Stimulated activated CD8-positive, alpha-beta memory T cell treated with anti-CD3 and anti-CD28 coated beads, Interleukin-12 subunit alpha, Interleukin-12 subunit beta, amount 100 ng/mL, for 24 hours (primary cell): Measurements from ENCODE around the gene CELA1.

Experiments
- DNase-seq: peaks from one replicate; pipeline ENCODE4 v3.0.0-alpha.2; 2020; ENCODE audit errors: extremely low read depth

The CELA1 gene

DNA sequence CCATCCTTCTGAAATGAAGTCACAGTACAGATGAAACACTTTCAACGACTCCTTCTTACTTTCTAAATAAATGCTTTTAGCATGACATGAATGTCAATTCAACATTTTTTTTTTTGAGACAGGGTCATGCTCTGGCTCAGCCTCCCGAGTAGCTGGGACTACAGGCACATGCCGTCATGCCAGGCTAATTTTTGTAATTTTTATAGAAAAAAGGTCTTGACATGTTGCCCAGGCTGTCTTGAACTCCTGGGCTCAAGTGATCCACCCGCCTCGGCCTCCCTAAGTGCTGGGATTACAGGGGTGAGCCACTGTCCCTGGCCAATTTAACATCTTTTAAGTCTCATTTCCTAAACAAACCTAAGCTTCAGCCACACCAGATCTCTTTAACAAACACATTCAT is 28.4 kb upstream of the CELA1 start:
- no peak for DNase-seq

DNA sequence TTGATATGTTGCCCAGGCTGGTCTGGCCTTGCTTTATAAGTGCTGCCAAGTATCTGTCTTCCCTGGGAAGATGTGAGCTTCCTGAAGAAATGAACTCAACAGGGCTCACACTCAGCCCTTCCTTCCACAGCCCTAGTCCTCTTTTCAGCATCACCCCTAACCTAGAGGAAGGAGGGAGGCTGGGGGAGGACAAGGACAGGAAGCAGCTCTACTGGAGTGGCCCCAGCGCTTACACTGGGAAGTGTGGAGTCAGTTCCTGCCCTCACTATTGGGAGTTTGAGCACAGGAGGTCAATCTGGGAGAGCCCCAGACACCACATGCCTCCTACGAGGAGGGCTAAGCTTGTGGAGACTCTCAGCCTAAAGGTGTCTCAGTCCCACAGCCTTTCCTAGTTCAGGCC is 27.9 kb upstream of the CELA1 start:
- DNase-seq, result no peak

DNA sequence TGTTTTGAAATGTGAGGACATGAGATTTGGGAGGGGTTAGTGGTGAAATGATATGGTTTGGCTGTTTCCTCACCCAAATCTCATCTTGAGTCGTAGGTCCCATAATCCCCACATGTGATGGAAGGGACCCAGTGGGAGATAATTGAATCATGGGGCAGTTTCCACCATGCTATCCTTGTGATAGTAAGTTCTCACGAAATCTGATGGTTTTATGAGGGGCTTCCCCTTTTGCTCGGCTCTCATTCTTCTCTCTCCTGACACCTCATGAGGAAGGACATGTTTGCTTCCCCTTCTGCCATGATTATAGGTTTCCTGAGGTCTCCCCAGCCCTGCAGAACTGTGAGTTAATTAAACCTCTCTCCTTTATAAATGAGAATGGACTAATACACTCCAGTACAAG is 26.7 kb upstream of the CELA1 start:
- DNase-seq, result no peak

DNA sequence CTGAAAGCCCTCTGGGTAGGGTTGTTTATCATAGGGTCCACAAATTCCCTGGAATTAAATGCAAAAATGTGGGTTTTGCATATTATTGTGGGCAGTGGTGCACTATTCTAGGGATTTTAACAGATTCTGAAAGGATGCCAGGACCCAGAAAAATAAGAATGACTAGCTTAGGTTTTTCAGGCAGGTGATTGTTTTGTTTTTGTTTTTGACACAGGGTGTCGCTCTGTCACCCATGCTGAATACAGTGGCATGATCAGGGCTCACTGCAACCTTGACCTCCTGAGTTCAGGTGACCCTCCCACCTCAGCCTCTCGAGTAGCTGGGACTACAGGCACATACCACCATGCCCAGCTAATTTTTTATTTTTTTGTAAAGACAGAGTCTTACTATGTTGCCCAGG is 25.5 kb upstream of the CELA1 start:
- DNase-seq, result no peak

DNA sequence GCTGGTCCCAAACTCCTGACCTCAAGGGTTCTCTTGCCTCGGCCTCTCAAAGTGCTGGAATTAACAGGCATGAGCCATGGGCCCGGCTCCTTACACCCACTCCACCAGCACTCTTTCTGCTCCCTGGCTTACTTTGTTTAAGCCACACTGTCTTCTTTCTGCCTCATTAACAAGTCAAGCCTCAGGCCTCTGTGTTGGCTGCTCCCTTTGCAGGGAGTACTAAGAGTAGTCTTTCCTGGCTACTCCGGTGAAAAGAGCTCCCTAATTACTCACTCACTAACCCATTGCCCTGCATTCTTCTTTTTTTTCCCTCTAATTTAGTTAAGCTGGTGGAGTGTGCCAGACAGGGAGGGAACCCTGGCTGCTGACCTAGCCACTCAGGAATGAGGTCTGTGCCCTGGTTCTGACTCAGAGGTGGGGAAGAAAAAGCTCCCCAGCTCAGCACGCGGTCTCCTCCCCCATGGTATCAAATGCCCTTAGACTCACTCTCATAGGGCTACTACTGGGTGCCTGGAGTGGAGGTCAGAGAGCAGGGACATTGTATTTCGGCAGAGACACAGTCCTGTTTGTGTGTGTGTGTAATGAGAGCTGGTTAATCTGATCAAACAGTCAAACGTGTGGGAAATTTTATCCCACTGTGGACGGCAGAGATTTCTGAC is 24.9 kb upstream of the CELA1 start:
- DNase-seq, result no peak

DNA sequence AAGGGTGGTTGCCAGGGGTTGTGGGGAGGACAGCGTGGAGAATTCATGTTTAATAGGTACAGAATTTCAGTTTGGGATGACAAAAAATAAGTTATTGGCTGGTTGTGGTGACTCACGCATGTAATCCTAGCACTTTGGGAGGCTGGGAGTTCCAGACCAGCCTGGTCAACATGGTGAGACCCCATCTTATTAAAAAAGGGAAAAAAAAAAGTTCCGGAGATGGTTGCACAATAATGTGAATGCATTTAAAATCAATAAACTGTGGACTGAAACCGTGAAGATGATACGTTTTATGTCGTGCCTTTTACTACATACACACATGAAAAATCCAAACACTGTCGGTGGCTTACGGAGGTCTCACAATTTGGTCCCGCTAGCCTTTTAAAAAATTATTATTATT is 24.2 kb upstream of the CELA1 start:
- no peak for DNase-seq

DNA sequence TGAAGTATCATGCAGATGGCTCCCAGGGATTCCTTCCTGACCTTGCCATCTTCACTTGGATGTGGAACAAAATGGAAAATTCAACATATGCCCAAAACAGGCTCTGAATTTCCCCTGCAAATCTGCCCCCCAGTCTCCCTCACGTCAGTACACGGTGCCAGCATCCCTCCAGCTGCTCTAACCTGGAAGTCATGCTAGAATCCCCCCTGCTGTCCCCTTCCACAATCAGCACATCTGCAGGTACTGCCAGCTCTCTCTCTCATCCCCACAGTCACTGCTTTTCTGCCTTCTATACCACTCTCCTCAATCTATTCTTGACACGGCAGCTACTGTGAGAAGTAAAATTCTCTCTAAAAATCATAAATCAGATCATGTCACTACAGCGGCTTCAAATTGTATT is 23.1 kb upstream of the CELA1 start:
- DNase-seq, result no peak

DNA sequence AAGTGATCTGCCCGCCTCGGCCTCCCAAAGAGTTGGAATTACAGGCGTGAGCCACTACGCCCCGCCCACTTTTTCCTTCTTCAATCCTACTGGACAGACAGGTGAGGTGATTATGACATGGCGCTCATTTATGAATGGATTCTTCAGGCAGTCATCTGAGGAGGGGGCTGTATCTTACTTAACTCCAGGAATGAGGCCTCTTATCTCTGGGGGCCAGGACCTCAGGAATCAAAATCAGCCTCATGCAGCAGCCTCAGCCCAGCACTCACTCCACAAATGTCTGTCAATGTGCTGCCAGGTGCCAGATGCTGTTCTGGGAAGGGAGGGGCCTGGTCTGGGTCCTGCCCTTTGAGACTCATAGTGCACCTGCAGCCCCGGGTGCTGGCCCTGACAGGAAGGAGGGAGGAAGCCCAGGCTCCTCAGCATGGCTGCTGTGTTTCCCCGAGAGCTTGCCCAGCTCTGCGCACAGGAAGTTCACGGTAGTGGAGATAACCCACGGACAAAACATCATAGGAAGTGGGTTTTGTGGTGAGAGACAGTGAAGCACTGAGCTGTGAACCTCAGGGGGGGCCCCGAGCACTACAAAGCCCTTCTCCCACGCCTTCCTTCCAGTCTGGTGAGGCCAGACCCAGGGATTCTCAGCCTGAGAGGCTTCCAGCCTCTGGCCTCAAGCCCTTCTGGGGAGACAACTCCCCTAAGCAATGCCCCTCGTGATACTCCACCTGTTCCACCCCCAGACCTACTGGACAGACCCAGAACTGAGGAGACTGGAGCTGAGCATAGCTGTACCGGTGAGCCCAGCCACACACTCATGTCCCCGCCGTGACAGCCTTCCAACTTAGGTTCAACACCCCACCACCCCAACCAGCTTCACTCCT is 22.4 kb upstream of the CELA1 start:
- DNase-seq, result peak; percentile 56

DNA sequence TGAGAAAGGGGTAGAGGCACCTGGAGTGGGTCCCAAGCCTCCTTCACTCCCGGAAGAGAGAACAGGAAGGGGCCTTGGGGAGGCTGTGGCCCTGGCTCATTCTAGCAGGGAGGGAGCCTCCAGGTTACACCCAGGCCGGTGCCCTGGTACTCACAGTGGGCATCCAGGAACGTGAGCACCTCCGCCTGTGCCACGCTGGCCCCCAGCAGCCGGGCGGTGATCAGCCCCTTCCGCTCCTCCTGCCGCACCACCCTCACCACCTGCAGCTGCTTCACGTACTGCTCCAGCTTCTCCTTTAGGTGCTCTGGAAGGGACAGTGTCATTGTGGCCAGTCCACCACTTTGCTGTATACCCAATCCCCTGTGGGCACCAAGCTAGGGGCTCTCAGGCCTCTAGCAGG is 18.8 kb upstream of the CELA1 start:
- DNase-seq, result no peak

DNA sequence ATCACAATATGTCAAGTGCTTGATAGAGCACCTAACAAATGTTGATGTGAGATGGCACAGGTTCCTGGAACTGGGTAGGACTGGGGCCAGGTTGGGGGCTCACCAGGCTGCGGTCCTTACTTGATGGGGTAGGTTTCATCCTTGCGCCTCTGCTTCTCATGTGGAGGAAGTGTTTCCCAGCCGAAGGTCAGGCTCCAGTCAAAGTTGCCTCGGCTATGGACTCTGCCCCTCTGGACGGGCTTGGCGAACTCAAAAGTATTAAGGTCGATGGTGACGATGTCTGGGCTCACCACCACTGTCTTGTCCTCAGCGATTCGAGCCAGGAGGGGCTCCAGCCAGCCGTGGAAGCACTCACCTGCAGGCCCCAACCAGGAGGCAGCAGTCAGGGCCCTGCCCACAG is 17.5 kb upstream of the CELA1 start:
- DNase-seq, result no peak

DNA sequence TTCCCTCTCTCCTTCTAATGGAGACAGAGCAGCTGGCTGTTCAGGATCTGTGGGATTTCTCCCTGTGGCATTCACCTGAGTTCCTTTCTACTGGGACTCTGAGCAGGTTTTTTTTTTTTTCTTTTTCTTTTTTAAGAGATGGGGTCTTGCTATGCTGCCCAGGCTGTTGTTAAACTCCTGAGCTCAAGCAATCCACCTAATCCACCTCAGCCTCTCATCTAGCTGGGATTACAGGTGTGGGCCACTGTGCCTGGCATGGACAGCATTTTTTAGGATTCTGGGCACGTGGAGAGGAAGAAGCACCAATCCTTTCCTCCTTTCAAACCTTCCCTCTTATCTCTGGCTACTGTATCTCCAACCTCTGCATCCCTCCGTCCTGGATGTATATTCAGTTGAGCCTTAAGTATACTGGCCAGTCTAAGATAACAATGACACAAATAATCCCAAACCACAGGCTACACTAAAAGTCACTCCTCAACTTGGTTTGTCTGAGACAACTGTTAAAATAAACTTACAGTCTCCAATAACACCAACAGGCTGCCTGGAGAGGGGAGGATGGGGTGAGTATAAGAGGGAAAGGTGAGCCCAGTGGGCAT is 16.4 kb upstream of the CELA1 start:
- DNase-seq, result no peak

DNA sequence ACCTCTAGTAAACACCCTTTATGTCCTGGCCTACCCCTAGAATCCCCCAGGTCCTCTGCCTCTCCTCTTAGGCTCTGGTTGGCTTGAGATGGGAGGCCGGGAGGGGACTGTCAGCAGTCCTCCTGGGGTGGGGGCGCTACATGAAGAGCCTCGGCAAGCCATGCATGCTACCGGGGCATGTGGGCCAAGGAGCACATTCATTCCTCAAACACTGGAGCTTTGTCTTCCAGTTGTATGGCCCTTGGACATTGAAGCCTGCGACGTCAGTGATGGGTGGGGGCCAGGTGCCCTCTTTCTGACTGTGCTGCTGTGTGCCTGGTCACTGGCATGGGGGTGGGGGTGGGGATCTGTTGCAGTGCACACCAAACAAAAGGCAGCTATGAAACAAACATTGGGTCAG is 15.8 kb upstream of the CELA1 start:
- DNase-seq, result no peak

DNA sequence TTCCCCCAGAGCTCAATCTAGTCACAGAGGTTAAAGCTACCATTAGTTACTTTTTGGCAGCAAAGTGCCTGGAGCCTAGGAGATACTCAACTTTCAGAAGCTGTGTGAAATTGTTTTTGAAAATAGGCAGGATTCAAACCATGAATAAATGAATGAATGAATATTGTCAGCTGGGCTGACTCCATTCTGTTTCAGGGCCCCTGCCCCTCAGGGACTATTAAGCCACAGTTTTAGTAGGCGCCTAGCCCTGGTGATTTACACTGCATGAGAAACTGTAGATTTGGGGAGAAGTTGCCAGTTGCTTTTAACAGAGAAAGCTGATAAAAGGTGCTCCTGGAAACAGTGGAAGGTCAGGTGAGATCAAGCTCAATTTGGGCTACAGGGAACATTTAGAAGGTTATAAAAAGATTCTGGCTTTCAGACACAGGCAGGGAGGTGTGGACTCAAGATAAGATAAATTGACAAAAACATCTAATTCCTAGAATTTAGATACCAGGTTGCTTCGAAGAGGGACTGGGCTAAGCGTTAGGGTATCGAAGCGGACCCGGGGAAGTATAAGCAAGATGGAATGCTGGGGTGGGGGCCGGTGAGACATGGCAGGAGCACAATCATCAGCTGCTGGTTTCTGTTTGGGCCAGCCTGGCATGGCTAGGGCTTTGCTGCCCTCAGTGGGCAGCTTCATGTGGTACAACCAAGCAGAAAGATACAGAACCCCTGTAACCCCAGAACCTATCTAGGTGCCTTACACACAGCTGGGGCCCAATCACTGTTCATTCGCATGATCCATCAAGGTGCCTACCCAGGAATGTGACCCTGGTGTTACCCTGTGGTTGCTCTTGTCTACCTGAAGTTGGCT is 14.9 kb upstream of the CELA1 start:
- DNase-seq, result no peak

DNA sequence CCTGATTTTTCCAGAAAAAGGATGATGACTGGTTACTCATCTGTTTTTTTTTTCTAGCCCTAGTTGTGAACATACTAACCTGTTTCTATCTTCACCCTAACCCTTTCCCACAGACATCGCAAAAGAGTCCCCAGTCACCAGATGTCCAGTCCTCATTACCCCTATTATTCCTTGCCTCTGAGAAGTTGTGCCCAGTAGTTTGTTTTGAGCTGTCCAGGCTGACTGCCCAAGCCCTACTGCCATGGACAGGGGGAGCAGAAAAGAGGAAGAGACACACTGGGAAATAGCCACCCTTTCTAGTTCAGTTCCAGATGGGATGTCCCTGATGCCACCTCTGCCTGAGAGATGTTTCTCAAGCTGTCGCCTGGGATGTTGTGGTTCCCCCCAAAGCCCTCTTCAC is 13.8 kb upstream of the CELA1 start:
- DNase-seq, result no peak

DNA sequence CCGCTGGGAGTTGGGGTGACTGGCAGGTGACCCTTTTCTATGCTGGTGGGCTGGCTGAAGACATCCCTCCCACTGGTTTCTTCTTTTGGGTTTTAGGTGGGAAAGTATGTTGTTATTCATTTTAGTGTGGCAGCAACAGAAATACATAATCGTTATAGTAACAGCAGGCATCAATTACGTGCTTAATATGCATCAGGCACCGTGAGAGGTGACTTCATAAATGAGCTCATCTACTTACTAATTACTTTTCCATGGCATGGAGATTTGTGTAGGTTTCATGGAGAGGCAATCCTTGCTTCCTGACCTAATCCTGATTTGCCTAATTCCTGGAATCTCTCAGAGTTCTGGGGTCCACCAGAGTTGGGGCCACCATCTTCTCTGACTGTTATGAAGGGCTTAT is 13.4 kb upstream of the CELA1 start:
- no peak for DNase-seq

DNA sequence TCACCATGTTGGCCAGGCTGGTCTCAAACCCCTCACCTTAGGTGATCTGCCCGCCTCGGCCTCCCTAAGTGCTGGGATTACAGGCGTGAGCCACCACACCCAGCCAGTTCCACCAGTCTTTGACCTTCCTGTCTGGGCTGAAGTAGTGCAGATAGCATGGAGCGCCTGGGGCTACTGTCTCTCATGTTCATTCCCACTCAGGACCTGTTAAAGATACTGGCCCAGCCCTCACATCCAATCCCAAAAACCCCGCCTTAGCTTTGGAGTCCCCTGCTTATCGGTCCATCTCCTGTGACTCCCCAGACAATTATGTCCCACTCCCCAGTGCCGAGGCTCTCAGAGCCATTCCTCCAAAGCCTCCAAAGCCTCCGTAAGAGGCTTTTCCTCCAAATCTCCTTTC is 12.0 kb upstream of the CELA1 start:
- DNase-seq, result no peak

DNA sequence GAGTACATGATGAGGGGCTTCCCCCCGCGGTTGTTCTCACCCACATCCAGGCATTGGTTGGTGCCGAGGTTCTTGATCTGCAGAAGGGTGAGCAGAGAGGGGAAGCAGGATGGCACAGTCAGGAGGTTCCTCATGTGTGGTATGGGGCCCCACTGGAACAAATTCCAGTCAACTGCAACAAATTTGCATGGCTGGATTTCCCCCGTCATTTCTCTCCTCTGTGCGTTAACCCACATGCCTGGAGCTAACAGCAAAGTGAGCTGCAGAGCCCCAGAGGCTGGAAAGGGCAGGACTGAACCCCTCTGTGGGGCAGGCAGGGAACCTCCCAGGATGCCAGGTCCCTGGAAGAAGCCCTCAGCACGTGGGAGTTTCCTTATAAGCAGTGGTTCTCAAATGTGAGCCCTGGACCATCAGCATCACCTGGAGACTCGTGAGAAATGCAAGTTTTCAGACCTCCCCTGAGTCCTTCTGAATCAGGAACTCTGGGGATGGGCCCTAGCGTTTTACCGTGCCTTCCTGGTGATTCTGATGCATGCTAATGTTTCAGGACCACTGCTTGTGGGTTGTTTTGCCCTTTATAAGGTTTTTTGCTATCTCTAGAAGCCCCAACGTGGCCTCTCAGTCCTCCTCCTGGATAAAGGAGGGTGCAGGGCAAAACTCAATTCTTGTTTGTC is 11.0 kb upstream of the CELA1 start:
- DNase-seq, result no peak

DNA sequence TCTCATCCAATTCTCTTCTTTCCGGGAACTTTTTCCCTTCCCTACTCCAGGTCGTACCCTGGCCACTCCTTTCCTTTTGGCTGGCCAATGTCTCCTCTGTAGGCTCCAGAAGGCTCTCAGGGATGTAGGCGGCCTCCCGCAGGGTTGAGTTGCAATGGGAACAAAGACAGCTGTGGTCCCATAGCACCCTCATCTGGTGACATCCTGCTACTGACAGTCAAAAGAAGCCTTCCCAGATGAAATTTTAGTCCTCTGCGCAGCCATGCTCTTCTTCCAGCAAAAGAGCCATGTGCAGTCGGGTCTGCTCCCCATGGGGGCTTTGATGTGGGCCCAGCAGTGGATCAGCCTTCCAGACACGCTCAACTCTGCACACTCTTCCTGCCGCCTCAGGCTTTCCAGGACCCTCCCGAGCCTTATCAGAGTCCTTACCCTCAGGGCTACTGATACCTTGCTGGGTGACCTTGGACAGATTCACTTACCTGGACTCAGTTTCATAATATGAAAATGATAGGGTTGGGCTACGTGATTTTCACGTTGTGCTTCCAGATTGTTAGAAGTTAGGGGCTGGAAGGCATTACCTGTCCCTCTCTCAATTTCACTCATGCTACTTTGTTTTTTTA is 5.5 kb upstream of the CELA1 start:
- no peak for DNase-seq

DNA sequence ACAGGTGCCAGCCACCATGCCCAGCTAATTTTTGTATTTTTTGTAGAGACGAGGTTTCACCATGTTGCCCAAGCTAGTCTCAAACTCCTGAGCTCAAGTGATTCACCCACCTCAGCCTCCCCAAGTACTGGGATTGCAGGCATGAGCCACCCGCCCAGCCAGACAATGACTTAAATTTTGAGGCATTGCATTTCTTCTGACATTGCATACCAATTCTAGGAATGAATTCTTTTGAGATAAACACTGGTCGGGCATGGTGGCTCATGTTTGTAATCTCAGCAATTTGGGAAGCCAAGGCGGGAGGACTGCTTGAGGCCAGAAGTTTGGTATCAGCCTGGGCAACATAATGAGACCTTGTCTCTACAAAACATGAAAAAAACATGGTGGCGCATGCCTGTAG is 2.5 kb upstream of the CELA1 start:
- no peak for DNase-seq

DNA sequence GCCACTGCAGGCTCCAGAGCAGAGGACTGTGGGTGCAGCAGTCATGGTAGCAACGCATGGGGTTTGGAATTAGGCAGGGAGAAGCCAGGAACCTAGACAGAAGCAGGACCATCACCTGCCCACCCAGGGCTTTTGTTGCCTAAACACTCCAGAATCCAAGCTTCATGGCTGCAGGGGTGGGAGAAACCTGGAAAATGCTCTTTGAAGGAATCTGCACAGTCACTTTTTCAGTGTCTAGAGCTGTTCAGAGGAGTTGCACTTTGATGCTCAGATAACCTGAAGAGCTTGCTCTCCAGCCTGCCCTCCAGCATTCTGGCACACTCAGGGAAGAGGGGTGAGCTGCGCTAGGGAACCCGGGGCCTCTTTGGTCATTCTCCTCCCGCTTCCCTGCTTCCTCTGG is 1.6 kb upstream of the CELA1 start:
- DNase-seq, result no peak

DNA sequence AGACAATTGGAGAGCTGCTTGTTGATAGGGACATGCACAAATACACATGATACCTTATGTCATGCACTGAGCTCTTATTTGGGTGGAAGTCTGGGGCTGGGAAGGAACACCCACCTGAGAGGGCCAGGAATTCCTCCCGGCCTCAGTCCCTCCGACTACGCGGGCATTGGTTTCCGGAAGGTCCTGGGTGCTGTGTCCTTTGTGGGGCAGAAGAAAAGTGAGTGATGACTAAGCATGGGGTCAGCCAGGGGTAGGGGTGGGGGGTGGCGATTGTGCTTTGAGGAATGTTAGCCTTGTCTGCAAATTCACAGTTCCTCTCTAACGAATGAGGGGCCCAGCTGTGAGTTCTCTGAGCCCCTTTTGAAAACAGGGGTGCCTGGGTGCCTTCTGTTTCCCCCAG is 798 bp downstream of the CELA1 start:
- DNase-seq, result no peak
